Muscle of leg (tissue), 11 donors: ENCODE results near the gene VPS35. TPM values are rescaled to one million over a fixed set of nuclear protein-coding genes. Genes with fewer than 3 reads are reported as not detected.
"Not testable (repeated sequence)": the region's sequence is repeated elsewhere in the genome, so short reads cannot be mapped to it uniquely, and the experiment has no call there.

Source experiments
- DNase-seq: peaks from one replicate; pipeline ENCODE4 v3.0.0; 2013
- H3K27ac ChIP-seq: one replicate; pipeline ENCODE4 v1.5.1; 2013; ENCODE audit warnings: mild to moderate bottlenecking, low read length, control low read depth
- H3K27me3 ChIP-seq: one replicate; pipeline ENCODE4 v1.6.1; 2013; ENCODE audit warnings: low read length; ENCODE audit not compliant: control insufficient read depth, insufficient read depth
- H3K36me3 ChIP-seq: one replicate; pipeline ENCODE4 v1.6.1; 2013; ENCODE audit warnings: low read length; ENCODE audit not compliant: control insufficient read depth, insufficient read depth
- H3K4me1 ChIP-seq: one replicate; pipeline ENCODE4 v1.6.1; 2013; ENCODE audit warnings: low read length; ENCODE audit not compliant: control insufficient read depth, insufficient read depth
- H3K4me3 ChIP-seq: one replicate; pipeline ENCODE4 v1.5.1; 2013; ENCODE audit warnings: low read length, control low read depth
- H3K9me3 ChIP-seq: replicated peaks from 2 replicates; pipeline ENCODE4 v1.6.1; 2013; ENCODE audit warnings: low read depth, low read length; ENCODE audit not compliant: control insufficient read depth
- WGBS: methylation state at CpG from one replicate; pipeline ENCODE4 v1.1.5; 2013; ENCODE audit warnings: missing lambda C conversion rate; ENCODE audit not compliant: insufficient coverage; 5-methylcytosine and 5-hydroxymethylcytosine counted together
- polyA plus RNA-seq, 8 donors: library from polyadenylated mRNA; unstranded; fragments of 120-200 nt; gene quantifications; one replicate each; pipeline versions ENCODE4 v1.2.1 to v1.2.3, GENCODE V29; 2013; ENCODE audit warnings: inconsistent platforms in 1 of 8, low replicate concordance in 1 of 8; ENCODE audit not compliant: insufficient read length in 8 of 8, insufficient read depth in 1 of 8
- total RNA-seq: library from RNA; stranded (reverse); fragments of 120-200 nt; gene quantifications from one replicate; pipeline ENCODE4 v1.2.4, GENCODE V29; 2013

The VPS35 gene
- total and polyA plus RNA-seq, 9 donors = 64.7 to 89.7 (median 79.1) TPM

GRCh38 chr16:46677943-46678342, 11.0 kb downstream of the VPS35 start:
- peaks cover 26% of the 10 kb centered on the region for H3K36me3 ChIP-seq
- WGBS = no CpG with 5 or more reads among the region's 1 CpG
- not testable (repeated sequence) for H3K27me3 ChIP-seq

GRCh38 chr16:46673320-46674013, 15.5 kb downstream of the VPS35 start:
- no peaks in the 10 kb centered on the region for H3K27me3 ChIP-seq
- WGBS = 54% methylated on average over 2 of the region's 6 CpGs
- no peak overlapping the region for H3K27ac ChIP-seq
- H3K4me3 ChIP-seq = no peak overlapping the region
- no peaks in the 10 kb centered on the region for H3K9me3 ChIP-seq
- H3K4me1 ChIP-seq = no peaks in the 10 kb centered on the region
- peak; percentile 46 for DNase-seq
- peaks cover 40% of the 10 kb centered on the region for H3K36me3 ChIP-seq

More at GRCh38 chr16:46677943-46678342, 11.0 kb downstream of the VPS35 start:
- H3K4me3 ChIP-seq, H3K9me3 ChIP-seq, DNase-seq, H3K4me1 ChIP-seq, H3K27ac ChIP-seq: not testable (repeated sequence)

GRCh38 chr16:46662123-46662522, 26.9 kb downstream of the VPS35 start:
- H3K9me3 ChIP-seq = no peaks in the 10 kb centered on the region
- no peaks in the 10 kb centered on the region for H3K27me3 ChIP-seq
- H3K4me3 ChIP-seq = no peak overlapping the region
- 71% methylated on average over 4 of the region's 4 CpGs for WGBS
- no peak for DNase-seq
- peaks cover 26% of the 10 kb centered on the region for H3K36me3 ChIP-seq
- H3K27ac ChIP-seq = no peak overlapping the region
- no peaks in the 10 kb centered on the region for H3K4me1 ChIP-seq

GRCh38 chr16:46658925-46659324, 30.1 kb downstream of the VPS35 start:
- H3K36me3 ChIP-seq = peaks cover 25% of the 10 kb centered on the region
- H3K27ac ChIP-seq = no peak overlapping the region
- WGBS = 50% methylated on average over 1 of the region's 1 CpG
- DNase-seq = peak; percentile 68
- H3K4me1 ChIP-seq = no peaks in the 10 kb centered on the region
- no peaks in the 10 kb centered on the region for H3K9me3 ChIP-seq
- H3K4me3 ChIP-seq = no peak overlapping the region
- no peaks in the 10 kb centered on the region for H3K27me3 ChIP-seq

- Histone ChIP-seq H3K27ac (no peak overlapping the region), H3K36me3 (peaks cover 10% of the 10 kb centered on the region), H3K4me3 (no peak overlapping the region), H3K9me3 (no peaks in the 10 kb centered on the region), H3K27me3 (no peaks in the 10 kb centered on the region), H3K4me1 (peaks cover 13% of the 10 kb centered on the region)
- 70% methylated on average over 3 of the region's 3 CpGs for WGBS
- no peak for DNase-seq
Observed at GRCh38 chr16:46651305-46651704, 37.7 kb downstream of the VPS35 start.

- Histone ChIP-seq H3K9me3 (no peaks in the 10 kb centered on the region), H3K36me3 (peaks cover 7% of the 10 kb centered on the region), H3K27me3 (no peaks in the 10 kb centered on the region), H3K4me3 (no peak overlapping the region), H3K4me1 (peaks cover 13% of the 10 kb centered on the region), H3K27ac (peak overlapping the region; percentile 79)
- 68% methylated on average over 4 of the region's 5 CpGs for WGBS
- peak; percentile 85 for DNase-seq
Observed at GRCh38 chr16:46650254-46650623, 38.7 kb downstream of the VPS35 start.

- Histone ChIP-seq H3K4me1 (peaks cover 13% of the 10 kb centered on the region), H3K4me3 (no peak overlapping the region), H3K9me3 (no peaks in the 10 kb centered on the region), H3K36me3 (peaks cover 7% of the 10 kb centered on the region), H3K27me3 (no peaks in the 10 kb centered on the region), H3K27ac (peak overlapping the region; percentile 79)
- DNase-seq = peak; percentile 89
- WGBS = 52% methylated on average over 15 of the region's 27 CpGs
Observed at GRCh38 chr16:46649588-46650253, 39.3 kb downstream of the VPS35 start.

GRCh38 chr16:46648656-46649055, 40.3 kb downstream of the VPS35 start:
- no peaks in the 10 kb centered on the region for H3K27me3 ChIP-seq
- H3K4me3 ChIP-seq = no peak overlapping the region
- H3K4me1 ChIP-seq = peaks cover 13% of the 10 kb centered on the region
- no peak overlapping the region for H3K27ac ChIP-seq
- no peak for DNase-seq
- WGBS = 88% methylated on average over 6 of the region's 8 CpGs
- peaks cover 7% of the 10 kb centered on the region for H3K36me3 ChIP-seq
- no peaks in the 10 kb centered on the region for H3K9me3 ChIP-seq

- no peaks in the 10 kb centered on the region for H3K4me1 ChIP-seq
- H3K9me3 ChIP-seq = no peaks in the 10 kb centered on the region
- no peak overlapping the region for H3K27ac ChIP-seq
- H3K36me3 ChIP-seq = no peaks in the 10 kb centered on the region
- H3K27me3 ChIP-seq = no peaks in the 10 kb centered on the region
- H3K4me3 ChIP-seq = no peak overlapping the region
- 78% methylated on average over 4 of the region's 9 CpGs for WGBS
- no peak for DNase-seq
Observed at GRCh38 chr16:46638947-46639925, 49.7 kb downstream of the VPS35 start.
